Inferior parietal cortex (tissue), 1 donor: Measurements from ENCODE around the gene DDAH1.
"Not testable (repeated sequence)": the region's sequence is repeated elsewhere in the genome, so short reads cannot be mapped to it uniquely, and the experiment has no call there.

ENCODE experiments used
- DNase-seq: peaks from one replicate; pipeline ENCODE4 v3.0.0-alpha.2; 2016; ENCODE audit errors: extremely low spot score

The DDAH1 gene

GRCh38 chr1:85470130-85470529, 5.2 kb upstream of the DDAH1 start:
- not testable (repeated sequence) for DNase-seq

- no peak for DNase-seq
Observed at GRCh38 chr1:85467929-85468540, 3.1 kb upstream of the DDAH1 start.

- no peak for DNase-seq
Observed at GRCh38 chr1:85467036-85467435, 2.1 kb upstream of the DDAH1 start.

GRCh38 chr1:85465786-85466134, 801 bp upstream of the DDAH1 start:
- no peak for DNase-seq

GRCh38 chr1:85464497-85465098, 361 bp downstream of the DDAH1 start:
- no peak for DNase-seq

- peak; percentile 45 for DNase-seq
Observed at GRCh38 chr1:85463731-85464496, 1.0 kb downstream of the DDAH1 start.

- no peak for DNase-seq
Observed at GRCh38 chr1:85462931-85463649, 1.9 kb downstream of the DDAH1 start.

GRCh38 chr1:85461216-85461918, 3.6 kb downstream of the DDAH1 start:
- no peak for DNase-seq

GRCh38 chr1:85460555-85461088, 4.3 kb downstream of the DDAH1 start:
- no peak for DNase-seq

GRCh38 chr1:85459290-85459689, 5.7 kb downstream of the DDAH1 start:
- DNase-seq: no peak

GRCh38 chr1:85454214-85454613, 10.7 kb downstream of the DDAH1 start:
- DNase-seq: no peak

- DNase-seq: no peak
Observed at GRCh38 chr1:85453640-85454194, 11.2 kb downstream of the DDAH1 start.

- no peak for DNase-seq
Observed at GRCh38 chr1:85452948-85453347, 12.0 kb downstream of the DDAH1 start.

GRCh38 chr1:85451236-85451830, 13.6 kb downstream of the DDAH1 start:
- no peak for DNase-seq

- DNase-seq: no peak
Observed at GRCh38 chr1:85450832-85451231, 14.1 kb downstream of the DDAH1 start.

- no peak for DNase-seq
Observed at GRCh38 chr1:85449356-85449755, 15.6 kb downstream of the DDAH1 start.

GRCh38 chr1:85448358-85448757, 16.6 kb downstream of the DDAH1 start:
- no peak for DNase-seq

GRCh38 chr1:85447006-85447943, 17.7 kb downstream of the DDAH1 start:
- no peak for DNase-seq

GRCh38 chr1:85445906-85446305, 19.1 kb downstream of the DDAH1 start:
- no peak for DNase-seq

GRCh38 chr1:85444381-85444780, 20.6 kb downstream of the DDAH1 start:
- no peak for DNase-seq
